ENCODE measurements around the gene VDAC2.
A peak's percentile ranks its signal among the peaks of the same experiment; 100 is the strongest.

VDAC2 gene

GRCh38 chr10:75236178-75236825 is 25.7 kb downstream of the VDAC2 start:
- no peaks in the 10 kb centered on the region for H3K27me3 ChIP-seq (ENCODE audit: insufficient read depth, low read length, poor library complexity)
- no peak overlapping the region for H3K4ac ChIP-seq (ENCODE audit: low read depth, low read length)
- peaks cover 7% of the 10 kb centered on the region for H3K4me1 ChIP-seq (ENCODE audit: control insufficient read depth, low read depth, low read length)
- no peak overlapping the region for H2BK15ac ChIP-seq (replicated peaks; ENCODE audit: low read depth)
- H2AK5ac ChIP-seq (ENCODE audit: low read length), result no peak overlapping the region
- no peak overlapping the region for H2BK5ac ChIP-seq (ENCODE audit: low read length)
- H3K4me3 ChIP-seq (ENCODE audit: low read length), result no peak overlapping the region
- no peak overlapping the region for H3K23ac ChIP-seq (ENCODE audit: low read length)
- no peak for DNase-seq
- no peak overlapping the region for H2BK120ac ChIP-seq (ENCODE audit: low read depth, low read length)
- H3K4me2 ChIP-seq (ENCODE audit: low read length), result no peak overlapping the region
- no peak overlapping the region for H4K5ac ChIP-seq (ENCODE audit: low read length)
- no peak overlapping the region for H3K18ac ChIP-seq (ENCODE audit: low read length)
- H3K9ac ChIP-seq (ENCODE audit: low read length), result no peak overlapping the region
- no peak overlapping the region for H4K8ac ChIP-seq (ENCODE audit: low read depth, low read length)
- WGBS (ENCODE audit: extremely low coverage, insufficient coverage, low lambda C conversion rate), result no CpG with 5 or more reads among the region's 12 CpGs
- peaks cover 9% of the 10 kb centered on the region for H3K36me3 ChIP-seq (ENCODE audit: control insufficient read depth, insufficient read depth, low read length)
- H3K56ac ChIP-seq (ENCODE audit: low read length), result no peak overlapping the region
- peaks cover 4% of the 10 kb centered on the region for H3K79me1 ChIP-seq (ENCODE audit: low read length)
- H3K27ac ChIP-seq (ENCODE audit: low read depth, low read length), result no peak overlapping the region
- H3K79me2 ChIP-seq (ENCODE audit: control insufficient read depth, insufficient read depth, low read length), result no peaks in the 10 kb centered on the region

GRCh38 chr10:75238182-75239095 is 27.8 kb downstream of the VDAC2 start:
- H2BK15ac ChIP-seq (replicated peaks; ENCODE audit: low read depth), result no peak overlapping the region
- H3K4me1 ChIP-seq (ENCODE audit: control insufficient read depth, low read depth, low read length), result peaks cover 5% of the 10 kb centered on the region
- H2BK120ac ChIP-seq (ENCODE audit: low read depth, low read length), result no peak overlapping the region
- WGBS (ENCODE audit: extremely low coverage, insufficient coverage, low lambda C conversion rate), result no CpG with 5 or more reads among the region's 37 CpGs
- no peak overlapping the region for H3K4me2 ChIP-seq (ENCODE audit: low read length)
- peak; percentile 43 for DNase-seq
- H3K27me3 ChIP-seq (ENCODE audit: insufficient read depth, low read length, poor library complexity), result no peaks in the 10 kb centered on the region
- no peak overlapping the region for H3K27ac ChIP-seq (ENCODE audit: low read depth, low read length)
- no peaks in the 10 kb centered on the region for H3K79me1 ChIP-seq (ENCODE audit: low read length)
- no peak overlapping the region for H2AK5ac ChIP-seq (ENCODE audit: low read length)
- no peak overlapping the region for H3K18ac ChIP-seq (ENCODE audit: low read length)
- no peaks in the 10 kb centered on the region for H3K36me3 ChIP-seq (ENCODE audit: control insufficient read depth, insufficient read depth, low read length)
- H3K79me2 ChIP-seq (ENCODE audit: control insufficient read depth, insufficient read depth, low read length), result no peaks in the 10 kb centered on the region
- H3K56ac ChIP-seq (ENCODE audit: low read length), result no peak overlapping the region
- no peak overlapping the region for H3K4me3 ChIP-seq (ENCODE audit: low read length)
- H2BK5ac ChIP-seq (ENCODE audit: low read length), result no peak overlapping the region
- no peak overlapping the region for H4K8ac ChIP-seq (ENCODE audit: low read depth, low read length)
- H3K4ac ChIP-seq (ENCODE audit: low read depth, low read length), result no peak overlapping the region
- no peak overlapping the region for H3K9ac ChIP-seq (ENCODE audit: low read length)
- no peak overlapping the region for H4K5ac ChIP-seq (ENCODE audit: low read length)
- no peak overlapping the region for H3K23ac ChIP-seq (ENCODE audit: low read length)

GRCh38 chr10:75239096-75239790 is 28.6 kb downstream of the VDAC2 start:
- no peak overlapping the region for H3K23ac ChIP-seq (ENCODE audit: low read length)
- no peak overlapping the region for H2BK5ac ChIP-seq (ENCODE audit: low read length)
- no peak overlapping the region for H3K4ac ChIP-seq (ENCODE audit: low read depth, low read length)
- H2BK15ac ChIP-seq (replicated peaks; ENCODE audit: low read depth), result no peak overlapping the region
- H3K27me3 ChIP-seq (ENCODE audit: insufficient read depth, low read length, poor library complexity), result no peaks in the 10 kb centered on the region
- no CpG with 5 or more reads among the region's 11 CpGs for WGBS (ENCODE audit: extremely low coverage, insufficient coverage, low lambda C conversion rate)
- no peak overlapping the region for H4K5ac ChIP-seq (ENCODE audit: low read length)
- no peak overlapping the region for H3K56ac ChIP-seq (ENCODE audit: low read length)
- DNase-seq, result no peak
- H2BK120ac ChIP-seq (ENCODE audit: low read depth, low read length), result no peak overlapping the region
- H3K79me1 ChIP-seq (ENCODE audit: low read length), result no peaks in the 10 kb centered on the region
- H3K4me2 ChIP-seq (ENCODE audit: low read length), result no peak overlapping the region
- no peak overlapping the region for H3K18ac ChIP-seq (ENCODE audit: low read length)
- H3K79me2 ChIP-seq (ENCODE audit: control insufficient read depth, insufficient read depth, low read length), result no peaks in the 10 kb centered on the region
- no peaks in the 10 kb centered on the region for H3K36me3 ChIP-seq (ENCODE audit: control insufficient read depth, insufficient read depth, low read length)
- no peak overlapping the region for H3K27ac ChIP-seq (ENCODE audit: low read depth, low read length)
- no peak overlapping the region for H3K9ac ChIP-seq (ENCODE audit: low read length)
- no peak overlapping the region for H4K8ac ChIP-seq (ENCODE audit: low read depth, low read length)
- no peak overlapping the region for H3K4me3 ChIP-seq (ENCODE audit: low read length)
- no peak overlapping the region for H2AK5ac ChIP-seq (ENCODE audit: low read length)
- no peaks in the 10 kb centered on the region for H3K4me1 ChIP-seq (ENCODE audit: control insufficient read depth, low read depth, low read length)

DNA sequence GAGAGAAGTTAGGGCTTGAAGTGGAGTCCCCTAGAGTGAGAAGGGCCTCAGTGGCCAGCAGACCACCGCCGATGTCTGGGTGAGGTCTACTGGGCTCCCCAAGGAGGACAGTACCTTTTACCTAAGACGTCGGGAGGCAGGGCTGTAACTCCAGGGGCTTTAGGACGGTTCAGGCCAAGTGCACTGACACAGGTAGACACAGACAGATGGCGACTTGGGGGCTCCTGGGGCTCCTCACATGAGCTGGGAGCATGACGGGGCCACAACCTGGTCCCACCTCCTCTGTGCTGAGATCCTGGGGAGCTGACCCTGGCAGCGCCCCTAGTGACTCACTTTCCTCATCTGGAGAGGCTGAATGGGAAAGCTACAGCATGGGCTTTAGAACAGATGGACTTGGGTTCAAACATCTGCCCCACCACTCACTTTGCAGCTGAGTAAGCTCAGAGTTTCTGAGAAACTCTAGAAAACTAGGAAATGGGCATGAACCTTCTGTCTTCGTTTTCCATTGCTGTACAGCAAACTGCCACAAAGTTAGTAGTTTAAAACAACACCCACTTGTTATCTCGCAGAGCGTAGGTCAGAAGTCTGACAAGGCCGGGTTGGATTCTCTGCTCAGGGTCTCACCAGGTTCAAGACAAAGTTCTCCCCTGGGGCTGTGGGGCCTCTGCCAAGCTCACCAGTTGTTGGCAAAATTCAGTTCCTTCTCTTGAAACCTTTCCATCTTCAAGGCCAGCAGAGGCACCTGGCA is 29.9 kb downstream of the VDAC2 start:
- Histone ChIP-seq H2BK5ac (ENCODE audit: low read length) (no peak overlapping the region), H3K36me3 (ENCODE audit: control insufficient read depth, insufficient read depth, low read length) (no peaks in the 10 kb centered on the region), H3K9ac (ENCODE audit: low read length) (no peak overlapping the region), H2BK15ac (replicated peaks; ENCODE audit: low read depth) (no peak overlapping the region), H3K79me1 (ENCODE audit: low read length) (no peaks in the 10 kb centered on the region), H3K4ac (ENCODE audit: low read depth, low read length) (no peak overlapping the region), H3K79me2 (ENCODE audit: control insufficient read depth, insufficient read depth, low read length) (no peaks in the 10 kb centered on the region), H3K27me3 (ENCODE audit: insufficient read depth, low read length, poor library complexity) (no peaks in the 10 kb centered on the region), H4K8ac (ENCODE audit: low read depth, low read length) (no peak overlapping the region), H3K23ac (ENCODE audit: low read length) (no peak overlapping the region), H2AK5ac (ENCODE audit: low read length) (no peak overlapping the region), H3K4me3 (ENCODE audit: low read length) (no peak overlapping the region), H3K4me2 (ENCODE audit: low read length) (no peak overlapping the region), H4K5ac (ENCODE audit: low read length) (no peak overlapping the region), H3K4me1 (ENCODE audit: control insufficient read depth, low read depth, low read length) (no peaks in the 10 kb centered on the region), H3K27ac (ENCODE audit: low read depth, low read length) (no peak overlapping the region), H2BK120ac (ENCODE audit: low read depth, low read length) (no peak overlapping the region), H3K18ac (ENCODE audit: low read length) (no peak overlapping the region), H3K56ac (ENCODE audit: low read length) (no peak overlapping the region)
- DNase-seq, result no peak
- WGBS (ENCODE audit: extremely low coverage, insufficient coverage, low lambda C conversion rate), result no CpG with 5 or more reads among the region's 12 CpGs

- H4K5ac ChIP-seq (ENCODE audit: low read length), result no peak overlapping the region
- DNase-seq, result no peak
Observed at GRCh38 chr10:75243426-75243825, 32.8 kb downstream of the VDAC2 start.

More at GRCh38 chr10:75243426-75243825, 32.8 kb downstream of the VDAC2 start:
- Histone ChIP-seq H3K18ac (ENCODE audit: low read length) (no peak overlapping the region), H2BK5ac (ENCODE audit: low read length) (no peak overlapping the region), H3K23ac (ENCODE audit: low read length) (no peak overlapping the region), H2BK15ac (replicated peaks; ENCODE audit: low read depth) (no peak overlapping the region), H2BK120ac (ENCODE audit: low read depth, low read length) (no peak overlapping the region), H3K4ac (ENCODE audit: low read depth, low read length) (no peak overlapping the region), H3K9ac (ENCODE audit: low read length) (no peak overlapping the region), H3K56ac (ENCODE audit: low read length) (no peak overlapping the region), H3K79me1 (ENCODE audit: low read length) (no peaks in the 10 kb centered on the region), H3K36me3 (ENCODE audit: control insufficient read depth, insufficient read depth, low read length) (no peaks in the 10 kb centered on the region), H3K4me1 (ENCODE audit: control insufficient read depth, low read depth, low read length) (peaks cover 2% of the 10 kb centered on the region), H3K79me2 (ENCODE audit: control insufficient read depth, insufficient read depth, low read length) (no peaks in the 10 kb centered on the region), H4K8ac (ENCODE audit: low read depth, low read length) (no peak overlapping the region), H3K27ac (ENCODE audit: low read depth, low read length) (no peak overlapping the region), H2AK5ac (ENCODE audit: low read length) (no peak overlapping the region), H3K4me2 (ENCODE audit: low read length) (no peak overlapping the region), H3K27me3 (ENCODE audit: insufficient read depth, low read length, poor library complexity) (no peaks in the 10 kb centered on the region), H3K4me3 (ENCODE audit: low read length) (no peak overlapping the region)
- no CpG with 5 or more reads among the region's 10 CpGs for WGBS (ENCODE audit: extremely low coverage, insufficient coverage, low lambda C conversion rate)
